GM13977 (cell line): Measurements from ENCODE around the gene MACROD2.
"Not testable (repeated sequence)": the region's sequence is repeated elsewhere in the genome, so short reads cannot be mapped to it uniquely, and the experiment has no call there.

Experiments used
- DNase-seq: peaks from one replicate; pipeline ENCODE4 v3.0.0; 2012; ENCODE audit warnings: low spot score
- in situ Hi-C: fragments of 300-500 bp; cut with MboI; formaldehyde crosslinking; loops from one replicate; pipeline ENCODE4 v1.12.0; 2022; ENCODE audit warnings: low sequenced_read_pairs, low pct_unique_long_range_greater_than_20kb, mixed read lengths, inconsistent platforms; ENCODE audit not compliant: unreplicated experiment
- TF ChIP-seq, protein P1 (sequence below): IDR thresholded peaks from 2 replicates; pipeline ENCODE4 v1.5.1; 2012; ENCODE audit warnings: mild to moderate bottlenecking, control low read depth; ENCODE audit not compliant: insufficient read depth; ENCODE audit errors: extremely low read depth, missing control alignments

MACROD2 gene

DNA sequence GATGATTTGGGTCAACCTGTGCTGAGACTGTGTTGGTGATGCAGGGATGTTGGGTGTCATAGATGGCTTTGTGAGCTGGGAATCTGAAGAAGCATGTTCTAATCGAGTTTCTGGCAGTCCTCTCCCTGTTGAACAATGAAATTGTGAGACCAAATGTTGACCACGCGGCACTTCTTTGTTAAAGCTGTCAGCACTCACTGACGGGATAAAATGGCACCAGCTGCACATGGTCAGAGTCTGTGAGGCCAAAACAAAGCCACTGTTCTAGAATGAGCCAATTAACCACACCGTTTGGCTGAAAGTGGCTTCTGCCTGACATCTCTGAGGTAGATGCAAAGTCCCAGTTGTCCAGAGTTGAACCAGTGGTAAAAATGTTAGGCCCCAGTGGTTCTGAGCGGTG, 2015.7 kb downstream of the MACROD2 start:
- TF ChIP-seq, protein P1, sequence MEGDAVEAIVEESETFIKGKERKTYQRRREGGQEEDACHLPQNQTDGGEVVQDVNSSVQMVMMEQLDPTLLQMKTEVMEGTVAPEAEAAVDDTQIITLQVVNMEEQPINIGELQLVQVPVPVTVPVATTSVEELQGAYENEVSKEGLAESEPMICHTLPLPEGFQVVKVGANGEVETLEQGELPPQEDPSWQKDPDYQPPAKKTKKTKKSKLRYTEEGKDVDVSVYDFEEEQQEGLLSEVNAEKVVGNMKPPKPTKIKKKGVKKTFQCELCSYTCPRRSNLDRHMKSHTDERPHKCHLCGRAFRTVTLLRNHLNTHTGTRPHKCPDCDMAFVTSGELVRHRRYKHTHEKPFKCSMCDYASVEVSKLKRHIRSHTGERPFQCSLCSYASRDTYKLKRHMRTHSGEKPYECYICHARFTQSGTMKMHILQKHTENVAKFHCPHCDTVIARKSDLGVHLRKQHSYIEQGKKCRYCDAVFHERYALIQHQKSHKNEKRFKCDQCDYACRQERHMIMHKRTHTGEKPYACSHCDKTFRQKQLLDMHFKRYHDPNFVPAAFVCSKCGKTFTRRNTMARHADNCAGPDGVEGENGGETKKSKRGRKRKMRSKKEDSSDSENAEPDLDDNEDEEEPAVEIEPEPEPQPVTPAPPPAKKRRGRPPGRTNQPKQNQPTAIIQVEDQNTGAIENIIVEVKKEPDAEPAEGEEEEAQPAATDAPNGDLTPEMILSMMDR = no peak
- in situ Hi-C loops = no loop called here
- DNase-seq = no peak

DNA sequence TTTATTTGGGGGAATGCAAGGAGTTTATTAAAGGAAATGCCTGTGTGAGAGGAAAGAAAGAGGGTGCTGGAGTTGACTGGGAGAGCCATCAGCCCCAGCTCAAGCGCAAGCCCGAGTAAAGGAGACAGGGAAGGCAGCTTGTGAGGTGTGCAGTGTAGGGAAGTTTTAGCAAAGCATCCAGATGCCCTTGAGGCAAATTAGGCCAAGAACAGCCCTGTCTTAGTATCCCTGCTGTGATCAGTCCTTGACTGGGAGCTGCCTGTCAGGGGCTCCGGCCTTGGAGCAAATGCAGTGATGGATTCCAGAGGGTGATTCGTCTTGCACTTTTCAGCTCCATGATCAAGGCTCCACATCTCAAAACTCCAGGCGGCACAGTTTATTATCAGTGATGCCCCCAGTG, 2016.2 kb downstream of the MACROD2 start:
- TF ChIP-seq, protein P1 = no peak
- in situ Hi-C loops = no loop called here
- DNase-seq = no peak

DNA sequence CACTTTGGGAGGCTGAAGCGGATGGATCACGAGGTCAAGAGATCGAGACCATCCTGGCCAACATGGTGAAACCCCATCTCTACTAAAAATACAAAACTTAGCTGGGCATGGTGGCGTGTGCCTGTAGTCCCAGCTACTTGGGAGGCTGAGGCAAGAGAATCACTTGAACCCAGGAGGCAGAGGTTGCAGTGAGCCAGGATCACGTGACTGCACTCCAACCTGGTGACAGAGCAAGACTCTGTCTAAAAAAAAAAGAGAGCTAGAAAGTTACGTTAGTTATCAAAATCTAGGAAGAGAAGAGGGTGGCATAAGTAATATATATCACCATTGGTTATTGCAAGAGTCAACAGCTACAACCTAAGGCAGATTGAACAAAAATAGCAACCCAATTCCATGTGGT, 2017.6 kb downstream of the MACROD2 start:
- in situ Hi-C loops, DNase-seq: not testable (repeated sequence)

DNA sequence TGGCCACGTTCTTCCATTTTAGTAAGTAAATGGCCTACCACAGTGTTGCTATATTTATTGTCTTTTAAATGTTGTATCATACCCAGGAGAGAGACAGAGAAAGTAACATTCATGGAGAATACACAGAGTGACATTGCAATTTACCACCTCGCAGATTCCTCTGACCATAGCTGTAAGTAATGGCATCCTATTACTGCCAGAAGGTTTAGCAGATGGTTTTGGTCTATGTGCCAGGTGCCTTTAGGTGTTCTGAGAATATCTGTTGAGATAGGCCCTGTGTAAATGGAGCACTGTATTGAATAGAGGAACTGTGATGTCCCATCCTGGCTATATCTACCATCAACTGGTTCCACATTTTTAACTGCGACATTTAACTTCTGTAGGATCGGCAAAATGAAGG, 2018.3 kb downstream of the MACROD2 start:
- TF ChIP-seq, protein P1 = no peak
- in situ Hi-C loops = no loop called here
- DNase-seq = no peak

DNA sequence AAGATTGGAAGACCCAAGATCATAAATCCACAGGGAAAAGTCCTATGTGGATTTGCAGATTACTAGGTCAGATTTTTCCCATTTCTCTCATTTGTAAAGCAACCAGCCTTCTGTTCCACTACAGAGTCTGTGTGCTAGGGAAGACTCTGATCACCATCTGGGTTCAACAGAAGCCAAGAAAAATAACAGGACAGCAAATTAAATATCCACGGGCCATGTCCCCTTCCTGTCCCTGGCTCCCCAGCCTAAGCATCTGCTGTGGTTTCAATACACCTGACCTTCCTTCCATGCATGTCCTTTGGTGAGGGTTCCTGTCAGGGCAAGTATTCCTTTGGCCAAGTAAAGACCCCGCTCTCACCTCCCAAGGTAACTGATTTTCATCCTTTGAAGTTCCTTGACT, 2019.1 kb downstream of the MACROD2 start:
- TF ChIP-seq, protein P1 = no peak
- in situ Hi-C loops = no loop called here
- DNase-seq = no peak

DNA sequence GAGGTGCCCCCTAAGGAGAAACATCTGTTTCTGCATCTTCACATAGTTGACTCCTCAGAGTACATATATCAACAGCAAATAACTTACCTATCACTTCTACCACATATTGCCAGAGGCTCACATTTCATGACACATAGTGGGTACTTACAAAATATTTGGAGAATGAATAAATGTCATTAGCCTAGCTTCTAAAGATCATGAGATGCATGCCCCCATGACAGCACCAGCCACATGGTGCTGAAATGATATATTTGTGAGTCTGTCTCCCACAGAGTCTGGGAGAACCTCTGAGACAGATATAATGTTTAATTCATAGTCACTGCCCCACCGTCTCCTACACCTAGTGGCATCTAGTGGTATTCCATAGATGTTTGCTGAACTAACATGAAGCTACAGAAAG, 2022.3 kb downstream of the MACROD2 start:
- in situ Hi-C loops = no loop called here
- no peak for DNase-seq

DNA sequence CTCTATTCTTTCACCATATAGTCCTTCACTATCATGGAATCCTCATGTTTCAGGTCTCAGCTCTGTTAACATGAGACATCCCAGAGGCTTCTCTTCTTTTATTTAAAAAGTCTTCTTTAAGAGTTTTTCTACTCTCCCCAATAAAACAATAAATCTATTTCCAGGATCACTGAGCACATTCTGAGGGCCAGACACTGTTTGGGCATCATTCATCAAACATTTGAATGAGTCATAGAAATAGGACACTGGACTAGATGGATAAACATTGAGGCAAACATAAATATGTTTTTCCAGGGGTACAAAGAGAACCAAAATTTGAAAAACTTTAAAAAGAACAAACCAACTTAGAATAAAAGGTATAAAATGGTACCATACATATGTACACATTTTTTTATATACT, 2023.6 kb downstream of the MACROD2 start:
- no peak for DNase-seq
- in situ Hi-C loops = no loop called here
- TF ChIP-seq, protein P1 = no peak

More for the DNA sequence above, 2022.3 kb downstream of the MACROD2 start:
- TF ChIP-seq, protein P1 = no peak
